HG03469 (cell line): ENCODE results near the gene ZNF787.

Source experiments
- ATAC-seq: cut with Tn5 transposase; IDR thresholded peaks from one replicate; pipeline ENCODE4 v1.9.1; 2021; ENCODE audit warnings: mild to moderate bottlenecking, moderate library complexity, moderate number of reproducible peaks; ENCODE audit not compliant: unreplicated experiment

ZNF787 gene

GRCh38 chr19:56123266-56123891, 2.3 kb upstream of the ZNF787 start:
- ATAC-seq = no peak

DNA sequence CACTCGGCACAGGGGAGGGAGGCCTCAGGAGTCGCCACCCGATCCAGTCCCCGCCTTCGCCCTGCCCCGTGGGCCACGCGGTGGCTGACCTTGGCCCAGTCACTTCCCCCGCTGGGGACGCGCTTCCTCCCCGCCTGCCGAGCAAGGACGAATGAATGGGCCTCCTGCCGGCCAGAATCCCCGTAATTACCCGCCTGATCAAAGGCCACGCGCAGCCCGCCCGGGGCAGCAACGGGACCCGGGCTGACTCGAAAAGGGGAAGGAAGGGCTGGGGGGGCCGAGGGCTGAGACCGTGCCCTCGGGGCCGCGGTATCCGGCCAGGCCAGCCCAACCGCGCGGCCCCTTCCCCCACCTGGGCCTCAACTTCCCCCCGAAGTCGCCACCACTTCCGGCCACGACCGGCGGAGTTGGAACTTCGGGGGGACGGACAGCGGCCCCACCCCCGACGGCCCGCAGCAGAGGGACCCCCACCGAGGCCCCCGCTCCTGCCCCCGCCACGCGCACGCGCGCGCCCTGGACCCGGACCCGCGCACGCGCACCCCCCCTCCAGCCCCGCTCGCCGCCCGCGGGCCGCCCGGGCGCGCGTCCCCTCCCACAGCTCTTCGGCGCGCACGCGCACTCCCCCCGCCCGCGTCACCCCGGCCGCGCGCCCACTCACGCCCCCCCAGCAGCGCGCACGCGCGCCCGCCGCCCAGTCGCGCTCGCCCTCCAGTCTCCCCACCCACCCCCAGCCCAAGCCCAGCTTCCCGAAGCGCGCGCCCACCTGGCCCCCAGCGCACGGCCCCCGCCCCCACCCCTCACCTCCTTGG, 520 bp downstream of the ZNF787 start:
- ATAC-seq = no peak

GRCh38 chr19:56120002-56120370, 1.1 kb downstream of the ZNF787 start:
- no peak for ATAC-seq

DNA sequence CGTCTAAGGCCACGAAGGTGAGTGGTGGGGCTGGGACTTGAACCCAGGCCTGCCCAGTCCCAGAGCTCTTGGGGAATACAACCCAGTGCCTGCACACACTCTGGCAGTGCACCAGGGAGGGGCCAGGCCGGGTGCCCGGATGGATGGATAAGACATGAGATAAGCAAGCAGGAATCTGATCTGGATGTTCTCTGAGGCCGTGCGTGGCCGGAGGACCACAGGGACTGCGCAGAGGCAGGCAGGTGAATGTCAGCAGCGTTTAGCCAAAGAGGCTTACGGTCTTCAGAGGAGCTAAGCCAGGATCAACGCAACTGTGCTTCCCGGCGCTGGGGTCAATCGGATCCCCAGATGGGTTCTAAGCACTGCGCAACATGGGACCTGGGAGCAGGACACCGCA, 1.5 kb downstream of the ZNF787 start:
- ATAC-seq = no peak

- ATAC-seq = no peak
These were observed 2.2 kb downstream of the ZNF787 start for GRCh38 chr19:56118666-56119581.

DNA sequence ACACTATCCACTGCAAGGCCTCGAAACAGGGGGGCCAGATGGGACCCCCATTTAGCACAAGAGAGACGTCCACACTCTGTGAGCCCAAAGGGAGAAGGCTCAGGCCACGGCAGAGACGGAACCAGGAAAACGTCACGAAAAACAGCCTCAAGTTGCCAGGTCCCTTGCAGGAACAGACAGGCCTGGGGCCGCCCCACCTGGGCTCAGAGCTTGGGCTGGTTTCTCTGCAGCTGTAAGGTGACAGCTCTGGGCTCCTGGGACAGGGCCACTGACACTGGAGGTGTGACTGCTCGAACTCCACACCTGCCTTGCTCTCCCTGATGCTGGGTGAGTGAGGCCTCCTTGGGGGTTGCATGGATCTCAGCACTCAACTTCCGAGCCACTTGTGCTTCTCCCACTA, 3.2 kb downstream of the ZNF787 start:
- ATAC-seq = no peak

- ATAC-seq = no peak
These were observed 3.7 kb downstream of the ZNF787 start for GRCh38 chr19:56117376-56117884.

DNA sequence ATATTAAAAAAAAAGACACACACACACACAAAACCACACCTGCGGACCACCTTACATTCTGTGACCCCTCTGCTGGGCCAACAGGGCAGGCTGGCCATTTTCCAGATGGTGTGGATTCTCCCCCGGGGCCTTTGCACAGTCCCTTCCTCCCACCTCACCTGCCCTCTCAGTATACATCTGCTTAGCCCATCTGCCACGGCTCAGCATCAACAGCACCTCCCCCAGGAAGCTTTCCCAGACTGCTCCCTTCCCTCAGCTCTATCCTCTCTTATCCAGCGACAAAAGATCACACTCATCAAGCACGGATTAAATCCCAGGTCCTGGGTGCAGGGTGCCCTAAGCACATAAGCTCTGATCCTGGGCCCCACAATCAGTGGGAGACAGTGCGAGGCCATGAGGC, 4.5 kb downstream of the ZNF787 start:
- ATAC-seq = no peak

DNA sequence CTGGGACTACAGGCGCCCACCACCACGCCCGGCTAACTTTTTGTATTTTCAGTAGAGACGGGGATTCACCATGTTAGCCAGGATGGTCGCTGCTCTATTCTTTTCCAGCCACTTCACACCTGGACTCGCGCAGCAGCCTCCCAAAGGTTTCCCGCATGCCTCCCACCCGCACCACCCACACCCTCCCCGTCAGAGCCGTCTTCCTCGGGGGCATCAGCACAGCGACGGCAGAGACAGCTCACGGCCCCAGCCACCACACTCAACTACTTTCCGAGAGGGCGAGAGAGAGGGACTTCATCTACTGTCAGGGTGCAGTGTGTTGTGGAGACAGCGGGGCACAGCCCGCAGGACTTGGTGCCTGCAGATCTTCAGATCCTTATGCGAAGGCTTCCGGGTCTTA, 5.6 kb downstream of the ZNF787 start:
- ATAC-seq = no peak

DNA sequence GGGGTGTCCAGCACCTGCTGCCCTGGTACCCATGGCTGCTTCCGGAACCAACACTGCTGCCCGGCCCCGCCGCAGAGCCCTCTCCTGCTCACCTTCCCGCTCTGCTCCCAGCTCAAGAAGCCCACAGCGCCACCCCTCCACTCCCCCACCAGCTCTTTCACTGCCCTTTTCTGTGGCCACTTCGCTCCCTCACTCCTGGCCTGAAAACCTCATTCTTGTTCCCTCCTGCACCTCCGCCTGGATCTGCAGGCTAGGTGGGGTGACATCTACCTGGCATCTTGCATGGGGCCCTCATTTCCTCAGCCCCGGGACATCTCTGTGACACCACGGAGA, 6.4 kb downstream of the ZNF787 start:
- ATAC-seq = no peak

DNA sequence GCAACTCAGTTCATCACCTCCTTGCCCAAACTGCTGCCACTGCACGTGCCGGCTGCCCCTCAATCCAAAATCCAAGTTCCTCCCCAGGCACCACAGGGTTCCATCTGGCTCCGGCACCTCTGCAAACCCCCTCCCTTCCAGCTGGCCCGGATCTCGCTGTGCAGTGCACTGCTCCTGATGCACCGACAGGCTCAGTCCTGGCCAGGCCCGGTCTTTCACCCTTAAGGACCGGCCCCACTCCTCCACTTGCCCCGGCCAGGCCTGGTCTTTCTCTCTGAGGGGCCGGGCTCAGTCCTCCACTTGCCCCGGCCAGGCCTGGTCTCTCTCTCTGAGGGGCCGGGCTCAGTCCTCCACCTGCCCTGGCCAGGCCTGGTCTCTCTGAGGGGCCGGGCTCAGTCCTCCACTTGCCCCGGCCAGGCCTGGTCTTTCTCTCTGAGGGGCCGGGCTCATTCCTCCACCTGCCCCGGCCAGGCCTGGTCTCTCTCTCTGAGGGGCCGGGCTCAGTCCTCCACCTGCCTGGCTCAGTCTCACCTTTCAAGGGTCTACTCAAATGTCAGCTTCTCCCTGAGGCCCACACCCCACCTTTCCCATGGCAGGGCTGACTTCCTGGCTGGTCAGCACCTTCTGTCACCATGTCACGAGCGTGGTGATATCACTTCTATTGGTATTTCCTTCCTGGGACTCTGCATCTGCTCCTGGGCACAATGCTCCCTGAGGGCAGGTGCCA, 6.9 kb downstream of the ZNF787 start:
- ATAC-seq = no peak

- ATAC-seq = no peak
These were observed 7.9 kb downstream of the ZNF787 start for GRCh38 chr19:56113074-56113632.

DNA sequence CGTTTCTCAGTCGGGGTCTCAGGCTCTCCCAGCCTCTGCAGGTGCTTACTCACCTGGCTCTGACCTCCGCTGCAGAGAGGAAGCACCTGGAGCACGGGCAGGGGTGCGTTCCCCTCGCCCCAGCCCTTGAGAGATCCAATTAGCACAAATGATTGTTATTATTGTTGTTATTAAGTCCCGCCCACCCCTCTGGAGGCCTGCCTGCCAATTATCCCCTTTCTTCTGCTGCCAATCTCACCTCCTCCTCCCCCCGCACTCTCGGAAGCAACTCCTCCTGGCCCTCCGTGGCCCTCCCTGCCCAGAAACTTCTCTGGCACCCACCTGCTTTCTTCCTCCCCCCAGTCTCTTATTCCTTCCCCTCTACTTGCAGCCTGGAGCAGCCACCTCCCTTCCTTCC, 8.8 kb downstream of the ZNF787 start:
- ATAC-seq = no peak

DNA sequence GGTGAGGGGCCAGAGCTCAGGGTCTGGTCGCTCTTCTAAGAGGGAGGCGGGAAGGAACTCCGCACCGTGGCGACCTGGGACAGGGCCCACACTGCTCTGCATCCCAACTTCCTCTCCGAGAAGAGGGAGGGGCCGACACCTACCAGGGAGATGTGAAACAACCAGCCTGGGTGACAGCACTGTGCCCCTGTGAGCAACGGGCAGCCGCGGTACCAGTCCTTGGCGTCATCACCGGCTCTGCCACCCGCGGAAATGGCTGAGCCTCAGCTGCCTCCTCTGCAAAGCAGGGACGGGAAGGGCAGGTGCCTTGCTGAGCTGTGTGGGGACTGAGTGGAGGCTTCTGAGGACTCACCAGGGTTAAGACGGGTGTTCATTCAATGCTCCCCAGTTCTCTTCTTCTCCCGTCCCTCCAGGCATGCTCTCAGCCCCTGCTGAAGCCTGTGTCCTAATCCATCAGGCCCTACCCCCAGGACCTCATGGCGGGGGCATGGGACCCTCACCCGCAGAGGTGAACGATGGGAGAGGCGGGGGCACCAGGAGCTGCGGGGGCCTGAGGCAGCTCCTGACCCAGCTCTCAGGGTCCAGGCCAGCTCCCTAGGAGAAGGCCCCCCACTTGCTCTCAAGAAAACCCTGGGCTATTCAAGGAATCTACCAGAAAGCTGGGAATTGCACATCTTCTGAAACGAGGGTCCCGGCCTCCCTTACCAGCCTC, 9.3 kb downstream of the ZNF787 start:
- ATAC-seq = peak; percentile 62

- no peak for ATAC-seq
These were observed 10.3 kb downstream of the ZNF787 start for GRCh38 chr19:56110515-56111448.

DNA sequence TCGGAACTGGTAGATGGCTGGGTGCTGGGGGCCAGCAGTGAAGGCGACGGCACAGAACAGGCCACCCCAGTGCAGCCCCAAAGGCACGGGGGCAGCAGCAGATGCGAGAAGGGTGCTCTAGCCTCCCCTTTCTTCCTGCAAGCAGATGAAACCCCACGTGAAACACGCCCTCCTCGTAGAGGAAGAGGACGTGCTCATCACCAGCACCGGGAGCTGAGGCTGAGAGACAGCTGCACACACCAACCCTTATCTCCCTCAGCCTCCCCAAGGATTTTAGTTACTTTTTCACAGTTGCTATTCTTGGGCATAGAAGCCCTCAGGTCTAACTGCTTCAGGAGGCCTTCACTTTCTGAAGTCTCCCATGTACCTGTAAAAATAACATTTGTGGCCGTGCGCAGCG, 11.9 kb downstream of the ZNF787 start:
- ATAC-seq = no peak

GRCh38 chr19:56108447-56109195, 12.5 kb downstream of the ZNF787 start:
- no peak for ATAC-seq
